Neutrophil (primary cell): ENCODE data around the gene TTYH3.

Experiments used
- H3K27ac ChIP-seq: fragments of 200-600 bp; sonication (generic); 2 replicates; pipeline ENCODE4 v1.5.1; 2016; ENCODE audit warnings: mild to moderate bottlenecking, moderate library complexity
- H3K27me3 ChIP-seq: fragments of 200-600 bp; sonication (generic); 2 replicates; pipeline ENCODE4 v1.6.0; 2016; ENCODE audit warnings: mild to moderate bottlenecking
- H3K36me3 ChIP-seq: fragments of 200-600 bp; sonication (generic); 2 replicates; pipeline ENCODE4 v1.5.1; 2017
- H3K4me1 ChIP-seq, 2 experiments: fragments of 200-600 bp in 1 of 2; sonication (generic) in 1 of 2; 1 replicate in 1 of 2; 2 replicates in 1 of 2; pipeline versions ENCODE4 v1.5.1 to v1.6.1; 2013 to 2016; ENCODE audit warnings: low read depth in 1 of 2, low read length in 1 of 2, mild to moderate bottlenecking in 1 of 2, moderate library complexity in 1 of 2; ENCODE audit not compliant: control insufficient read depth in 1 of 2, insufficient read depth in 1 of 2
- H3K4me3 ChIP-seq, 2 experiments: fragments of 200-600 bp in 1 of 2; sonication (generic) in 1 of 2; 1 replicate in 1 of 2; 2 replicates in 1 of 2; pipeline ENCODE4 v1.5.1; 2013 to 2016; ENCODE audit warnings: low read depth in 1 of 2, low read length in 1 of 2, mild to moderate bottlenecking in 1 of 2, moderate library complexity in 1 of 2
- H3K9me3 ChIP-seq: fragments of 200-600 bp; sonication (generic); 2 replicates; pipeline ENCODE4 v1.5.1; 2016
- CTCF ChIP-seq: fragments of 200-600 bp; sonication (generic); IDR thresholded peaks from 2 replicates; pipeline ENCODE4 v1.5.1; 2016; ENCODE audit warnings: antibody characterized with exemption

Gene TTYH3

GRCh38 chr7:2660359-2661095 is 28.7 kb downstream of the TTYH3 start:
- H3K4me1 ChIP-seq, result peaks cover 18 to 21% of the 10 kb centered on the region in 2 experiments
- no peak for TF ChIP-seq CTCF
- no peaks in the 10 kb centered on the region for H3K27me3 ChIP-seq
- H3K4me3 ChIP-seq, result no peak overlapping the region
- H3K36me3 ChIP-seq, result peaks cover 48% of the 10 kb centered on the region
- H3K27ac ChIP-seq, result no peak overlapping the region
- H3K9me3 ChIP-seq, result no peaks in the 10 kb centered on the region

- H3K27me3 ChIP-seq, result peaks cover 4% of the 10 kb centered on the region
- H3K9me3 ChIP-seq, result no peaks in the 10 kb centered on the region
- peaks cover 18 to 21% of the 10 kb centered on the region in 2 experiments for H3K4me1 ChIP-seq
- TF ChIP-seq CTCF, result no peak
- H3K4me3 ChIP-seq, result no peak overlapping the region
- peaks cover 48% of the 10 kb centered on the region for H3K36me3 ChIP-seq
- no peak overlapping the region for H3K27ac ChIP-seq
Measured at GRCh38 chr7:2661096-2661449, 29.3 kb downstream of the TTYH3 start.

- H3K27me3 ChIP-seq, result peaks cover 8% of the 10 kb centered on the region
- no peak for TF ChIP-seq CTCF
- H3K9me3 ChIP-seq, result no peaks in the 10 kb centered on the region
- H3K4me3 ChIP-seq, result no peak overlapping the region
- H3K27ac ChIP-seq, result no peak overlapping the region
- peaks cover 42% of the 10 kb centered on the region for H3K36me3 ChIP-seq
- peaks cover 18 to 21% of the 10 kb centered on the region in 2 experiments for H3K4me1 ChIP-seq
Measured at GRCh38 chr7:2661602-2662272, 30.0 kb downstream of the TTYH3 start.

GRCh38 chr7:2662273-2663120 is 30.7 kb downstream of the TTYH3 start:
- H3K36me3 ChIP-seq, result peaks cover 39% of the 10 kb centered on the region
- H3K4me1 ChIP-seq, result peaks cover 18 to 21% of the 10 kb centered on the region in 2 experiments
- H3K9me3 ChIP-seq, result no peaks in the 10 kb centered on the region
- TF ChIP-seq CTCF, result no peak
- no peak overlapping the region for H3K27ac ChIP-seq
- peaks cover 16% of the 10 kb centered on the region for H3K27me3 ChIP-seq
- no peak overlapping the region for H3K4me3 ChIP-seq

- H3K36me3 ChIP-seq, result peaks cover 31% of the 10 kb centered on the region
- peak overlapping the region; percentile 37 for H3K27ac ChIP-seq
- peaks cover 18 to 21% of the 10 kb centered on the region in 2 experiments for H3K4me1 ChIP-seq
- no peaks in the 10 kb centered on the region for H3K9me3 ChIP-seq
- H3K4me3 ChIP-seq, result no peak overlapping the region
- no peak for TF ChIP-seq CTCF
- peaks cover 24% of the 10 kb centered on the region for H3K27me3 ChIP-seq
Measured at GRCh38 chr7:2663121-2663886, 31.5 kb downstream of the TTYH3 start.
